Esophagus muscularis mucosa (tissue), 3 donors: ENCODE measurements around the gene LPO.

Experiments
- POLR2A ChIP-seq: fragments of 450-650 bp; IDR thresholded peaks from one replicate; pipeline ENCODE4 v1.6.1; 2017; ENCODE audit warnings: antibody characterized with exemption, moderate library complexity, mild to moderate bottlenecking, low read depth
- TF ChIP-seq, protein P1 (sequence below), 3 experiments: fragments of 200-600 bp in 2 of 3; fragments of 450-650 bp in 1 of 3; sonication (generic) in 2 of 3; IDR thresholded peaks; one replicate each; pipeline ENCODE4 v1.5.1; 2017 to 2019; ENCODE audit warnings: antibody characterized with exemption in 3 of 3, mild to moderate bottlenecking in 2 of 3, moderate library complexity in 1 of 3

GRCh38 chr17:58219789-58220183, 18.6 kb upstream of the LPO start:
- TF ChIP-seq, protein P1, sequence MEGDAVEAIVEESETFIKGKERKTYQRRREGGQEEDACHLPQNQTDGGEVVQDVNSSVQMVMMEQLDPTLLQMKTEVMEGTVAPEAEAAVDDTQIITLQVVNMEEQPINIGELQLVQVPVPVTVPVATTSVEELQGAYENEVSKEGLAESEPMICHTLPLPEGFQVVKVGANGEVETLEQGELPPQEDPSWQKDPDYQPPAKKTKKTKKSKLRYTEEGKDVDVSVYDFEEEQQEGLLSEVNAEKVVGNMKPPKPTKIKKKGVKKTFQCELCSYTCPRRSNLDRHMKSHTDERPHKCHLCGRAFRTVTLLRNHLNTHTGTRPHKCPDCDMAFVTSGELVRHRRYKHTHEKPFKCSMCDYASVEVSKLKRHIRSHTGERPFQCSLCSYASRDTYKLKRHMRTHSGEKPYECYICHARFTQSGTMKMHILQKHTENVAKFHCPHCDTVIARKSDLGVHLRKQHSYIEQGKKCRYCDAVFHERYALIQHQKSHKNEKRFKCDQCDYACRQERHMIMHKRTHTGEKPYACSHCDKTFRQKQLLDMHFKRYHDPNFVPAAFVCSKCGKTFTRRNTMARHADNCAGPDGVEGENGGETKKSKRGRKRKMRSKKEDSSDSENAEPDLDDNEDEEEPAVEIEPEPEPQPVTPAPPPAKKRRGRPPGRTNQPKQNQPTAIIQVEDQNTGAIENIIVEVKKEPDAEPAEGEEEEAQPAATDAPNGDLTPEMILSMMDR (IDR thresholded peaks at IDR 0.05), result no peak
- no peak for TF ChIP-seq POLR2A
